Measurements from ENCODE around the gene PRR27.

PRR27 gene

DNA sequence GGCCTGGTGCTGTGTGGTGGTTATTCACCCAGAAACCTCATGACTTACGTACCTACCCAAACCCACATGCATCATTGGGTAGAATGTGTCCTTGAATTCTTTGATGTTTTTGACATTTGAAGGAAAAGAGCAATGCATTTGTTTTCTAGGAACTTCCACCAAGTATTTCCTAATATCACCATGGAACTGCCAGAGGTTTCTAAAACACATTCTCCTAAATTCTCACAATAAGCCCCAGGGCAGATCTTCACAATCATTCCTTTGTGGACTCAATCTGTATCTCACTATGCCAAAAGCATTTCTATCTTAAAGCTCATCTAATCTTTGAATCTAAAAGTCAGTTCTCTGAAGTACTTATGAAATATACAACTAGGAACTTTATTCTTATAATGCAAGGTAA, 33.2 kb downstream of the PRR27 start:
- no peaks in the 10 kb centered on the region for H3K9me3 ChIP-seq
- H3K27ac ChIP-seq = no peak overlapping the region
- no peaks in the 10 kb centered on the region for H3K36me3 ChIP-seq
- H3K4me1 ChIP-seq = no peaks in the 10 kb centered on the region
- H3K27me3 ChIP-seq = no peaks in the 10 kb centered on the region
- DNase-seq = no peak
- TF ChIP-seq, protein P1, sequence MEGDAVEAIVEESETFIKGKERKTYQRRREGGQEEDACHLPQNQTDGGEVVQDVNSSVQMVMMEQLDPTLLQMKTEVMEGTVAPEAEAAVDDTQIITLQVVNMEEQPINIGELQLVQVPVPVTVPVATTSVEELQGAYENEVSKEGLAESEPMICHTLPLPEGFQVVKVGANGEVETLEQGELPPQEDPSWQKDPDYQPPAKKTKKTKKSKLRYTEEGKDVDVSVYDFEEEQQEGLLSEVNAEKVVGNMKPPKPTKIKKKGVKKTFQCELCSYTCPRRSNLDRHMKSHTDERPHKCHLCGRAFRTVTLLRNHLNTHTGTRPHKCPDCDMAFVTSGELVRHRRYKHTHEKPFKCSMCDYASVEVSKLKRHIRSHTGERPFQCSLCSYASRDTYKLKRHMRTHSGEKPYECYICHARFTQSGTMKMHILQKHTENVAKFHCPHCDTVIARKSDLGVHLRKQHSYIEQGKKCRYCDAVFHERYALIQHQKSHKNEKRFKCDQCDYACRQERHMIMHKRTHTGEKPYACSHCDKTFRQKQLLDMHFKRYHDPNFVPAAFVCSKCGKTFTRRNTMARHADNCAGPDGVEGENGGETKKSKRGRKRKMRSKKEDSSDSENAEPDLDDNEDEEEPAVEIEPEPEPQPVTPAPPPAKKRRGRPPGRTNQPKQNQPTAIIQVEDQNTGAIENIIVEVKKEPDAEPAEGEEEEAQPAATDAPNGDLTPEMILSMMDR (IDR thresholded peaks at IDR 0.05) = no peak
- H3K4me3 ChIP-seq = no peak overlapping the region
- intact Hi-C loops (cut with DNase I; ENCODE audit: low total_unique reads) = no loop called here

DNA sequence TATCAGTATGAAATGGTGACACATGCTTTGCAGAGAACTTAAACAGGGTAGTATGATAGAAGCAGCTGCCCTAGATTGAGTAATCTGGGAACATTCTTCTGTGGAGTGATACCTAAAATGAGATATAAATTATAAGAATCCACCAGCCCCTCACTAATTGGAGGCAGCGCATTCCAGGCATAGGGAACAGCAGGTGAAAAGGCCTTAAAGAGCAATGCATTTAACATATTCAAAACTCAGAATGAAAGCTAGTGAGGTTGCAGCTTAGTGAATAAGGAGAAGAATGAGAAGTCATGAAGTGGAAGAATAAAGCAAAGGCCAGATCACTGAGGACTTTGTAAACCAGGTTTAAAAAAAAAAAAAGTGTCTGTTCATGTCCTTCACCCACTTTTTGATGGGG, 36.5 kb downstream of the PRR27 start:
- intact Hi-C loops (cut with DNase I; ENCODE audit: low total_unique reads) = no loop called here
- DNase-seq = no peak

DNA sequence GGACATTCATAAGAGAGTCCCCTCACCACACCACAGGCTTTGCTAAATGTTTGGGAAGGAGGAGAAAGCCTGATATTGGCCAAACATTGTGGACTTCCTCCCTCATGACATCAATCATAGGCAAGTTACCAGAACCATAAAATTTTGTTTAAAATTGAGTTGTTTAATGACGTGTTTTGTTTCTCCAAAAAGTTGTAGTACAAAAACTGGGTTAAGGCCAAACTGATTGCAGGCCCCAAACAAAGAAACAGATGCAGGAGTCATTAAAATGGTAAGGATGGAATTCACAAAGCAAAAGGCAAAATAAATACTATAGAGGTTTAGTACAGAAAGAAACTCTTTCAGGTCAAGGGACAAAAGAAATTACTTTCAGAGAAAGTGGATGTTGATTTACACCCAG, 37.6 kb downstream of the PRR27 start:
- intact Hi-C loops (cut with DNase I; ENCODE audit: low total_unique reads) = no loop called here
- TF ChIP-seq, protein P1 (IDR thresholded peaks at IDR 0.05) = no peak

More for the DNA sequence above, 36.5 kb downstream of the PRR27 start:
- TF ChIP-seq, protein P1 (IDR thresholded peaks at IDR 0.05) = no peak
- H3K4me1 ChIP-seq = no peaks in the 10 kb centered on the region
- H3K27ac ChIP-seq = no peak overlapping the region
- H3K4me3 ChIP-seq = no peak overlapping the region
- no peaks in the 10 kb centered on the region for H3K9me3 ChIP-seq
- no peaks in the 10 kb centered on the region for H3K27me3 ChIP-seq
- H3K36me3 ChIP-seq = no peaks in the 10 kb centered on the region

DNA sequence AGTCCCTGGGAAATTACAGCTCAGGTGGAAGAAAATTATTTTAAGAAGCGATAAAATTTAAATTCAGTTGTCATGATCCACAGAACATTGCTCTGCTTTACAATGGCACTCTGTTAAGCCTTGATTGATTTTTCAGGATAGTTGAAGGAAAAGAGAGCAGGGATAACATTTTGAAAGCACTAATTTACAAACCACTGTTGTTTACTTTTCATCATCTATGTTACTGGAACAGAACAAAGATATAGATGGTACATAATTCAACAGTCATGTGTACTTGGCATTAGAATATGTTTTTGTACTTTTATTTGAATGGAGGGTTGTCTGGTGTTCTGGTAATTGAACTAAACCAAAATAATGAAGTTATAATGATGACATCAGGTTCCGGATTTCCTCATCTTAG, 38.9 kb downstream of the PRR27 start:
- TF ChIP-seq, protein P1 (IDR thresholded peaks at IDR 0.05) = no peak
- DNase-seq = no peak
- Histone ChIP-seq H3K4me3 (no peak overlapping the region), H3K4me1 (no peaks in the 10 kb centered on the region), H3K36me3 (no peaks in the 10 kb centered on the region), H3K27ac (no peak overlapping the region), H3K27me3 (no peaks in the 10 kb centered on the region), H3K9me3 (no peaks in the 10 kb centered on the region)
- intact Hi-C loops (cut with DNase I; ENCODE audit: low total_unique reads) = no loop called here

More for the DNA sequence above, 37.6 kb downstream of the PRR27 start:
- Histone ChIP-seq H3K36me3 (no peaks in the 10 kb centered on the region), H3K27ac (no peak overlapping the region), H3K27me3 (no peaks in the 10 kb centered on the region), H3K4me1 (no peaks in the 10 kb centered on the region), H3K4me3 (no peak overlapping the region), H3K9me3 (no peaks in the 10 kb centered on the region)
- DNase-seq = no peak

DNA sequence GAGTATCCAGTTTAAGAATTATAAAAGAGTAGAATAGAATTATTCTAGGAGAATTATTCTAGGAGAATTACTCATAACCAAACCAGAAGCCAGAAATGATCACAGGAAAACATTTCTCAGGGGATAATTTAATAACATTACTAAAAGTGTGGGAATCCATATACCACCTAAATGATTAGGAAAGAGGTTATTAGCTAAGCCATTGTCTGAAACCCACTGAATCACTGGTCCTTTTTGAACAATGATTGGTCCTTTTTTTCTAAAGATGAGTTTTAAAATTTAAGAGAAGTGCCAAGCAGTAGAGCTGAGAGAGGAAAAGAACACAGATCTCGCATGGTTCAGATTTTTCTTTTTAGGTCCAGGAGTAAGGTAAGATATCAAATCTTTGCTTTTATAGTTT, 41.4 kb downstream of the PRR27 start, which contains the start of gene ODAM:
Gene ODAM, plus strand, starts transcription at position 301 of the 400 bp plus-strand sequence. CDS start 819 bp downstream, outside the sequence.
- Histone ChIP-seq H3K27me3 (no peaks in the 10 kb centered on the region), H3K9me3 (no peaks in the 10 kb centered on the region), H3K27ac (no peak within 1 kb of the TSS), H3K4me1 (no peaks in the 10 kb centered on the region), H3K36me3 (no peaks in the 10 kb centered on the region), H3K4me3 (no peak within 1 kb of the TSS)
- intact Hi-C loops (cut with DNase I; ENCODE audit: low total_unique reads) = no loop called here
- DNase-seq = no peak
- TF ChIP-seq, protein P1 (IDR thresholded peaks at IDR 0.05) = no peak

DNA sequence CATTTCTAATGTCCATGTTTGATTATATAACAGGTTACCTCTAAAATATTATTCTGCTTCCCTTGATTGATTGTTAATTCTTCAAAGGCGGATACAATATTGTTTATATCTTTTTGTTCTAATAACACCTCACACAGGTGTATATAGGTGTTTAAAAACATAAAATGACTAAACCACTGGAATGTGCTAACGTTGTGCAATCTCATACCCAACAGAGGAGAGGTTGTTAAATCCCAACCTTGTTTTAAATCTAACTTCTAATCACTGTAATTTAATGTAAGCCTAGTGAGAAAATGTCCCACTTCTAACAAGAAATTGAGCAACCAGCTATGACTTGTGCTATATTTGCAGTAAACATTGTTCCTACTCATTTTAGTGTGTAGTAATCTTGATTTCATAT, 42.8 kb downstream of the PRR27 start:
- Histone ChIP-seq H3K27me3 (no peaks in the 10 kb centered on the region), H3K36me3 (no peaks in the 10 kb centered on the region), H3K9me3 (no peaks in the 10 kb centered on the region), H3K4me1 (no peaks in the 10 kb centered on the region), H3K27ac (no peak overlapping the region), H3K4me3 (no peak overlapping the region)
- TF ChIP-seq, protein P1 (IDR thresholded peaks at IDR 0.05) = no peak
- no peak for DNase-seq
- intact Hi-C loops (cut with DNase I; ENCODE audit: low total_unique reads) = no loop called here
